ENCODE results near the gene BNC2. TPM values are rescaled to one million over a fixed set of nuclear protein-coding genes. Genes with fewer than 3 reads are reported as not detected.

The BNC2 gene
- total and polyA plus RNA-seq, 2 donors = 1.8 to 3.9 TPM

GRCh38 chr9:16387382-16387781, 483.1 kb downstream of the BNC2 start:
- Histone ChIP-seq H3K9me3 (ENCODE audit: control insufficient read depth in 2 of 2, insufficient read depth in 1 of 2, low read length in 1 of 2) (peaks cover 0 to 4% of the 10 kb centered on the region in 2 donors), H3K27me3 (ENCODE audit: control insufficient read depth in 2 of 2, insufficient read depth in 1 of 2, low read length in 1 of 2) (no peaks in the 10 kb centered on the region), H3K4me1 (ENCODE audit: control insufficient read depth in 2 of 2, insufficient read depth in 2 of 2, low read length in 2 of 2) (peaks cover 0 to 17% of the 10 kb centered on the region in 2 donors), H3K27ac (ENCODE audit: low read depth in 1 of 2, low read length in 1 of 2) (no peak overlapping the region), H3K36me3 (ENCODE audit: control insufficient read depth in 2 of 2, insufficient read depth in 2 of 2, low read length in 1 of 2) (no peaks in the 10 kb centered on the region), H3K4me3 (ENCODE audit: low read length in 2 of 2) (no peak overlapping the region)
- 94% methylated on average over 2 of the region's 2 CpGs for WGBS
- peak in 1 of 9 donors; percentile 36 for DNase-seq (ENCODE audit: low read depth in 6 of 9, low spot score in 9 of 9)

DNA sequence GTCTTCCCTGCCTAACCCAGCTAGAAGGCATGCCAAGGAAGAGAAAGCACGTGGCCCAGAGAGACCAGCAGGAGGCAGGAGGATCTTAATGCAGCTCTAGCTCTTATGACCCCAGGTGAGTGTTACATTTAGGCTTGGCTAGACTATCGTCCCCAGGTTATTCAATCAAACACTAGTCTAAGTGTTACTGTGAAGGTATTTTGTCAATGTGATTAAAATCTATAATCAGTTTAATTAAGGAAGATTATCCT, 483.7 kb downstream of the BNC2 start:
- WGBS = 83% methylated on average over 2 of the region's 2 CpGs
- H3K4me1 ChIP-seq (ENCODE audit: control insufficient read depth in 2 of 2, insufficient read depth in 2 of 2, low read length in 2 of 2) = peaks cover 0 to 17% of the 10 kb centered on the region in 2 donors
- H3K27ac ChIP-seq (ENCODE audit: low read depth in 1 of 2, low read length in 1 of 2) = no peak overlapping the region
- no peak overlapping the region for H3K4me3 ChIP-seq (ENCODE audit: low read length in 2 of 2)
- H3K36me3 ChIP-seq (ENCODE audit: control insufficient read depth in 2 of 2, insufficient read depth in 2 of 2, low read length in 1 of 2) = no peaks in the 10 kb centered on the region
- H3K9me3 ChIP-seq (ENCODE audit: control insufficient read depth in 2 of 2, insufficient read depth in 1 of 2, low read length in 1 of 2) = peaks cover 0 to 4% of the 10 kb centered on the region in 2 donors
- no peaks in the 10 kb centered on the region for H3K27me3 ChIP-seq (ENCODE audit: control insufficient read depth in 2 of 2, insufficient read depth in 1 of 2, low read length in 1 of 2)
- no peak for DNase-seq (ENCODE audit: low read depth in 6 of 9, low spot score in 9 of 9)

DNA sequence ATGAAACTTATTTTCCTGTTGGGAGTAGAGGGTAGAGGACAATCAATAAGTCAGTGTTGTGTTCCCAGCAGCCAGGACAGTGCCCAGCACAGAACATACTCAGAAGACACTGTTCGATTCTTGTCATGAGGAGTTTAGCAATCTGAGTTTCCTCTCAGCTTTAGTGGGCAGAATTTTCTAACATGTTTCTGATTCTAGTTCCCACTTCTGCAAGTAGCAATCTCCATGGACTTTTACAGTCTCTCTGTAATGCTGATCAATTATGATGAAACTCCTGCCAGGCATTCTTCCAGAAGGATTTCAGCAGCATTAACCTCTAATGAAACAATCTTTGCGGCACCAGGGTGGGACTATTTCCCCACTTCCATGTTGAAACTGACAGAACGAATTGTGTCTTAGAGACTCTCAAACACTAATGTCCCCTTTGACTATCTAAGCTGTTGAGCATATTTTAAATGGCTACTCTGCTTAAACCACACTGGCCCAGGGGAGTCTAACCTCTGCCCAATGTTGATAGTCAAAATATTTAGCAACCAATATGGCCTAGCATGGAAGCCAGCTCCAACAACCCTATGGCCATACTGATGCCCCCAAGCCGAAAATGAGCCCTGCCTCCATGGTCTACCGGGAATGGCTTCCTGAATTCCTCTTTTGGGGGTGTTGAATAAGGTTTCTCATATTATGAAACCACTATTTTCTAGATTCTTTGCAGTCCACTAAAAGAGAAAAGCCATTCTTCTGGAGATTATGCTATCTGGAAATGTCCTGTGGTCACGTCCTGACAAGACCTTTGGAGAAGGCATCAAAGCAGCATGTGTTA, 484.3 kb downstream of the BNC2 start:
- DNase-seq (ENCODE audit: low read depth in 6 of 9, low spot score in 9 of 9) = no peak
- peaks cover 0 to 4% of the 10 kb centered on the region in 2 donors for H3K9me3 ChIP-seq (ENCODE audit: control insufficient read depth in 2 of 2, insufficient read depth in 1 of 2, low read length in 1 of 2)
- H3K4me3 ChIP-seq (ENCODE audit: low read length in 2 of 2) = no peak overlapping the region
- no peak overlapping the region for H3K27ac ChIP-seq (ENCODE audit: low read depth in 1 of 2, low read length in 1 of 2)
- H3K36me3 ChIP-seq (ENCODE audit: control insufficient read depth in 2 of 2, insufficient read depth in 2 of 2, low read length in 1 of 2) = no peaks in the 10 kb centered on the region
- H3K27me3 ChIP-seq (ENCODE audit: control insufficient read depth in 2 of 2, insufficient read depth in 1 of 2, low read length in 1 of 2) = no peaks in the 10 kb centered on the region
- H3K4me1 ChIP-seq (ENCODE audit: control insufficient read depth in 2 of 2, insufficient read depth in 2 of 2, low read length in 2 of 2) = peaks cover 0 to 17% of the 10 kb centered on the region in 2 donors
- WGBS = 94% methylated on average over 6 of the region's 6 CpGs

DNA sequence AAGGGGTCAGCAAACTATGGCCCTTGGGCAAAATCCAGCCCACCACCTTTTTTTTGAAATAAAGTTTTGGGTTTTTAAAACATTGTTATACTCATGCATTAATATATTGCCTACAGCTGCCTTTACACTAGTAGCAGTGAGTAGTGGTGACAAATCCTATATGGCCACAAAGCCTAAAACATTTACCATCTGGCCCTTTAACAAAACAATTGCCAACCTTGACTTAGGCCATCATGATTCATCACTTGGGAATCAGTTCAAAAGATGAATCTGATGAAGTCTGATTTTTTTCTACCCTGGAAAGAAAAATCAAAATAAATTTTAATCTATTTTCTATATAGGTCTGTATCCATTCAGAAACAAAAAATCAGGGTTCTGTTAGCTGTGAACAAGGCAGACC, 484.9 kb downstream of the BNC2 start:
- Histone ChIP-seq H3K4me1 (ENCODE audit: control insufficient read depth in 2 of 2, insufficient read depth in 2 of 2, low read length in 2 of 2) (peaks cover 0 to 17% of the 10 kb centered on the region in 2 donors), H3K4me3 (ENCODE audit: low read length in 2 of 2) (no peak overlapping the region), H3K9me3 (ENCODE audit: control insufficient read depth in 2 of 2, insufficient read depth in 1 of 2, low read length in 1 of 2) (peaks cover 0 to 4% of the 10 kb centered on the region in 2 donors), H3K27me3 (ENCODE audit: control insufficient read depth in 2 of 2, insufficient read depth in 1 of 2, low read length in 1 of 2) (no peaks in the 10 kb centered on the region), H3K27ac (ENCODE audit: low read depth in 1 of 2, low read length in 1 of 2) (no peak overlapping the region), H3K36me3 (ENCODE audit: control insufficient read depth in 2 of 2, insufficient read depth in 2 of 2, low read length in 1 of 2) (no peaks in the 10 kb centered on the region)
- no peak for DNase-seq (ENCODE audit: low read depth in 6 of 9, low spot score in 9 of 9)

- Histone ChIP-seq H3K27ac (ENCODE audit: low read depth in 1 of 2, low read length in 1 of 2) (no peak overlapping the region), H3K36me3 (ENCODE audit: control insufficient read depth in 2 of 2, insufficient read depth in 2 of 2, low read length in 1 of 2) (no peaks in the 10 kb centered on the region), H3K4me3 (ENCODE audit: low read length in 2 of 2) (no peak overlapping the region), H3K9me3 (ENCODE audit: control insufficient read depth in 2 of 2, insufficient read depth in 1 of 2, low read length in 1 of 2) (peaks cover 0 to 4% of the 10 kb centered on the region in 2 donors), H3K4me1 (ENCODE audit: control insufficient read depth in 2 of 2, insufficient read depth in 2 of 2, low read length in 2 of 2) (peaks cover 0 to 17% of the 10 kb centered on the region in 2 donors), H3K27me3 (ENCODE audit: control insufficient read depth in 2 of 2, insufficient read depth in 1 of 2, low read length in 1 of 2) (no peaks in the 10 kb centered on the region)
- 82% methylated on average over 6 of the region's 6 CpGs for WGBS
- DNase-seq (ENCODE audit: low read depth in 6 of 9, low spot score in 9 of 9) = no peak
These were observed 485.5 kb downstream of the BNC2 start for GRCh38 chr9:16384993-16385392.

GRCh38 chr9:16377311-16377710, 493.2 kb downstream of the BNC2 start:
- Histone ChIP-seq H3K4me1 (ENCODE audit: control insufficient read depth in 2 of 2, insufficient read depth in 2 of 2, low read length in 2 of 2) (no peaks in the 10 kb centered on the region), H3K4me3 (ENCODE audit: low read length in 2 of 2) (no peak overlapping the region), H3K27ac (ENCODE audit: low read depth in 1 of 2, low read length in 1 of 2) (no peak overlapping the region), H3K27me3 (ENCODE audit: control insufficient read depth in 2 of 2, insufficient read depth in 1 of 2, low read length in 1 of 2) (no peaks in the 10 kb centered on the region), H3K9me3 (ENCODE audit: control insufficient read depth in 2 of 2, insufficient read depth in 1 of 2, low read length in 1 of 2) (no peaks in the 10 kb centered on the region), H3K36me3 (ENCODE audit: control insufficient read depth in 2 of 2, insufficient read depth in 2 of 2, low read length in 1 of 2) (no peaks in the 10 kb centered on the region)
- 94% methylated on average over 4 of the region's 4 CpGs for WGBS
- no peak for DNase-seq (ENCODE audit: low read depth in 6 of 9, low spot score in 9 of 9)

DNA sequence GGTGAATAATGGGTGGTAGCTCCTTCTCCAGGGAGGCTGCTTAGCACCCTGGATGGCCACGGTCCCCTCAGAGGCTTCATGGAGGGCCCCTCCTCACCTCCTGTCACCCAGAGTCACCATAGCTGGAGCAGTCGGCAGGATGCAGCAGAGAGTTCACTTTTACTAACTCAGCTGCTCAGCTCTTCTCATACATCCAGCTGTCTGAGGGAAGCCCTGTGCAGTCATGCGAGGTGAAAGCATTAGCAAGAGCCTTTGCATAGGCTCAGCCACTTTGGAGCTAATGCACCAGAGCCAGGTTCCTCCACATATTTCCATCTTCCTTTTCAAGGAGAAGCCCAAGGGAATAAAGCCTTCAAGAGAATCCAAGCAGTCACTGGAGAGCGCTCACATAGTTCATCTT, 499.2 kb downstream of the BNC2 start:
- no peaks in the 10 kb centered on the region for H3K36me3 ChIP-seq (ENCODE audit: control insufficient read depth in 2 of 2, insufficient read depth in 2 of 2, low read length in 1 of 2)
- H3K9me3 ChIP-seq (ENCODE audit: control insufficient read depth in 2 of 2, insufficient read depth in 1 of 2, low read length in 1 of 2) = no peaks in the 10 kb centered on the region
- H3K4me1 ChIP-seq (ENCODE audit: control insufficient read depth in 2 of 2, insufficient read depth in 2 of 2, low read length in 2 of 2) = peaks cover 3 to 33% of the 10 kb centered on the region in 2 donors
- DNase-seq (ENCODE audit: low read depth in 6 of 9, low spot score in 9 of 9) = peak in 4 of 9 donors; percentile 13 to 63 (median 32)
- H3K27me3 ChIP-seq (ENCODE audit: control insufficient read depth in 2 of 2, insufficient read depth in 1 of 2, low read length in 1 of 2) = no peaks in the 10 kb centered on the region
- no peak overlapping the region for H3K27ac ChIP-seq (ENCODE audit: low read depth in 1 of 2, low read length in 1 of 2)
- WGBS = 87% methylated on average over 4 of the region's 4 CpGs
- H3K4me3 ChIP-seq (ENCODE audit: low read length in 2 of 2) = no peak overlapping the region

DNA sequence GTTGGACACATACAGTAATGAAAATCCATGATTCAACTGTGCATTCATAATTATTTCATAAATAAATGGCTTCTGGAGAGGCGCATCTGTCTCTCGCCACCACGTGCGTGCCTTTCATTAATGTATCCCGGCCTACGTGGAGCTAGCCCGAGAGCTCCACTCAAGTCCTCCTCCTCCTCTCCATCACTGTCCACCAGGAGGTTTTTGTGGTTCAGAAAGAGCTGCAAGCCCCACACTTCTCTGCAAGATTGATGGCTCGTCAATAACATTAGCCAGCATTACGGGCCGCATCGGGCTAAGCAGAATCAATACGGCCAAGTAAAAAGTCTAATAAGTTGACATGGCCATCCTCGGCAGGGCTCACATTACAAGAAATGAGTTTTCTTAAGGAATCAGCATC, 499.8 kb downstream of the BNC2 start:
- Histone ChIP-seq H3K4me1 (ENCODE audit: control insufficient read depth in 2 of 2, insufficient read depth in 2 of 2, low read length in 2 of 2) (peaks cover 3 to 33% of the 10 kb centered on the region in 2 donors), H3K27me3 (ENCODE audit: control insufficient read depth in 2 of 2, insufficient read depth in 1 of 2, low read length in 1 of 2) (no peaks in the 10 kb centered on the region), H3K27ac (ENCODE audit: low read depth in 1 of 2, low read length in 1 of 2) (no peak overlapping the region), H3K9me3 (ENCODE audit: control insufficient read depth in 2 of 2, insufficient read depth in 1 of 2, low read length in 1 of 2) (no peaks in the 10 kb centered on the region), H3K36me3 (ENCODE audit: control insufficient read depth in 2 of 2, insufficient read depth in 2 of 2, low read length in 1 of 2) (no peaks in the 10 kb centered on the region), H3K4me3 (ENCODE audit: low read length in 2 of 2) (no peak overlapping the region)
- DNase-seq (ENCODE audit: low read depth in 6 of 9, low spot score in 9 of 9) = no peak
- WGBS = 98% methylated on average over 13 of the region's 13 CpGs

DNA sequence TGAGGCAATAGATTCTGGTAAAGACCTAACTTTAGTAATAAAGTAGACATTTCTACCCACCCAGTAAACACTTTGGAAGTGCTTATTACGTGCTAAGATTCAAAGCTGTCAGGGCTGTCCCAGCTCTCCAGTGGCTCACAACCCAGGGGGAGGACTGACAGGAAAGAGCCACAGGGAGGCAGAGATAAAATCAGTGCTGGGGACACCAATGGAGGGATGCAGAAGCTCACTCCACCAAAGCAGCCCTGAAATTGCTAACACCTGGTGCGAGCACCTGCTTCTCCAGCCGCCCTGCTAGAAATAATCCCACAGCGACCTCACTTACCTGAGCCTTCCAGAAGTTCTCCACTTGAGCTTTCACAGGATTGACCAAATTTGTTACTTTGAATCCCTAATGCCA, 501.0 kb downstream of the BNC2 start:
- Histone ChIP-seq H3K27ac (ENCODE audit: low read depth in 1 of 2, low read length in 1 of 2) (no peak overlapping the region), H3K27me3 (ENCODE audit: control insufficient read depth in 2 of 2, insufficient read depth in 1 of 2, low read length in 1 of 2) (no peaks in the 10 kb centered on the region), H3K4me3 (ENCODE audit: low read length in 2 of 2) (no peak overlapping the region), H3K9me3 (ENCODE audit: control insufficient read depth in 2 of 2, insufficient read depth in 1 of 2, low read length in 1 of 2) (no peaks in the 10 kb centered on the region), H3K36me3 (ENCODE audit: control insufficient read depth in 2 of 2, insufficient read depth in 2 of 2, low read length in 1 of 2) (no peaks in the 10 kb centered on the region), H3K4me1 (ENCODE audit: control insufficient read depth in 2 of 2, insufficient read depth in 2 of 2, low read length in 2 of 2) (peaks cover 3 to 33% of the 10 kb centered on the region in 2 donors)
- DNase-seq (ENCODE audit: low read depth in 6 of 9, low spot score in 9 of 9) = no peak
- WGBS = 93% methylated on average over 4 of the region's 4 CpGs

Measured in thymus (tissue), 11 donors.